ENCODE results near the gene SIMC1. TPM values are rescaled to one million over a fixed set of nuclear protein-coding genes. Genes with fewer than 3 reads are reported as not detected.

SIMC1 gene
- total and polyA plus RNA-seq, 7 donors: 6.8 to 26.0 (median 8.2) TPM

DNA sequence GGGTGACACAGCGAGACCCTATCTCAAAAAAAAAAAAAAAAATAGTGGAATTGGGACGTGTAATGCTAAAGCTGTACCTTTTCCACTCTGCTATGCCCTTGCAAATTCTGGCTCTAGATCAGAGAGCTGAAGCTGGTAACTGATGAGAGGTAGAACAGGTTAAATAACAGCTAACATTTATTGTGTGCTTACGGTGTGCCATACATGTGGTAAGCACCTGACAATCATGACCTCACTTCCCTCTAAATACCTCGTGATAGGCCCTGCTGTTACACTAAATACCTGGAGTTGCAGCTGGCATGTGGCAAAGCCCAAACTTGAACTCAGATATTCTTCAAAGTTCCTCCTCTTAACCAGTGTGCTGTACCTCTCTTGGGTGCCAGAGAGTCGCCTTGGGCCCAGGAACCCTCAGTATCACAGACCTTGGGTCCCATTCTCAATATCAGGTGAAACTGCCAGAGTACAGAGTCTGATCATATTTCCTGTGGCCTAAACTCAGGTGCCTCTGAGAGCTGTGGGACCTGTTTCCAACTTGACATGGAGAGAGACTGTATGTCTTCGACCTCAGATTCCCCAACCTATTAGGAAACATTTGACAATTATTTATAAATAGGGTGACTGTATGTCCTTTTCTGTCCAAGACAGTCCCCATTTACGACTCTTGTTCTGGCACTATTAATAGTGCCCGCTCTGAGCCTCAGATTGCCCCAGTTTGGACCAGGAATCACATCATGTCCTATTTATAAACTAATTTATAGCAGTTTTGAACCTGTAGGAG lies 131.9 kb downstream of the SIMC1 start:
- DNase-seq: no peak
- TF ChIP-seq, protein P1, sequence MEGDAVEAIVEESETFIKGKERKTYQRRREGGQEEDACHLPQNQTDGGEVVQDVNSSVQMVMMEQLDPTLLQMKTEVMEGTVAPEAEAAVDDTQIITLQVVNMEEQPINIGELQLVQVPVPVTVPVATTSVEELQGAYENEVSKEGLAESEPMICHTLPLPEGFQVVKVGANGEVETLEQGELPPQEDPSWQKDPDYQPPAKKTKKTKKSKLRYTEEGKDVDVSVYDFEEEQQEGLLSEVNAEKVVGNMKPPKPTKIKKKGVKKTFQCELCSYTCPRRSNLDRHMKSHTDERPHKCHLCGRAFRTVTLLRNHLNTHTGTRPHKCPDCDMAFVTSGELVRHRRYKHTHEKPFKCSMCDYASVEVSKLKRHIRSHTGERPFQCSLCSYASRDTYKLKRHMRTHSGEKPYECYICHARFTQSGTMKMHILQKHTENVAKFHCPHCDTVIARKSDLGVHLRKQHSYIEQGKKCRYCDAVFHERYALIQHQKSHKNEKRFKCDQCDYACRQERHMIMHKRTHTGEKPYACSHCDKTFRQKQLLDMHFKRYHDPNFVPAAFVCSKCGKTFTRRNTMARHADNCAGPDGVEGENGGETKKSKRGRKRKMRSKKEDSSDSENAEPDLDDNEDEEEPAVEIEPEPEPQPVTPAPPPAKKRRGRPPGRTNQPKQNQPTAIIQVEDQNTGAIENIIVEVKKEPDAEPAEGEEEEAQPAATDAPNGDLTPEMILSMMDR (IDR thresholded peaks at IDR 0.05): no peak
- TF ChIP-seq POLR2A (IDR thresholded peaks at IDR 0.05) (no peak), EP300 (IDR thresholded peaks at IDR 0.05) (no peak), POLR2AphosphoS5 (IDR thresholded peaks at IDR 0.05) (no peak)
- intact Hi-C loops (cut with DNase I): no loop called here
- Histone ChIP-seq H3K27me3 (no peaks in the 10 kb centered on the region), H3K9me3 (no peaks in the 10 kb centered on the region), H3K4me3 (no peak overlapping the region), H3K4me1 (peaks cover 0 to 21% (median 18%) of the 10 kb centered on the region in 4 donors), H3K27ac (no peak overlapping the region), H3K36me3 (peaks cover 0 to 52% (median 10%) of the 10 kb centered on the region in 4 donors)
- 73 to 88% methylated on average over 8 of the region's 8 CpGs for WGBS, 2 donors

DNA sequence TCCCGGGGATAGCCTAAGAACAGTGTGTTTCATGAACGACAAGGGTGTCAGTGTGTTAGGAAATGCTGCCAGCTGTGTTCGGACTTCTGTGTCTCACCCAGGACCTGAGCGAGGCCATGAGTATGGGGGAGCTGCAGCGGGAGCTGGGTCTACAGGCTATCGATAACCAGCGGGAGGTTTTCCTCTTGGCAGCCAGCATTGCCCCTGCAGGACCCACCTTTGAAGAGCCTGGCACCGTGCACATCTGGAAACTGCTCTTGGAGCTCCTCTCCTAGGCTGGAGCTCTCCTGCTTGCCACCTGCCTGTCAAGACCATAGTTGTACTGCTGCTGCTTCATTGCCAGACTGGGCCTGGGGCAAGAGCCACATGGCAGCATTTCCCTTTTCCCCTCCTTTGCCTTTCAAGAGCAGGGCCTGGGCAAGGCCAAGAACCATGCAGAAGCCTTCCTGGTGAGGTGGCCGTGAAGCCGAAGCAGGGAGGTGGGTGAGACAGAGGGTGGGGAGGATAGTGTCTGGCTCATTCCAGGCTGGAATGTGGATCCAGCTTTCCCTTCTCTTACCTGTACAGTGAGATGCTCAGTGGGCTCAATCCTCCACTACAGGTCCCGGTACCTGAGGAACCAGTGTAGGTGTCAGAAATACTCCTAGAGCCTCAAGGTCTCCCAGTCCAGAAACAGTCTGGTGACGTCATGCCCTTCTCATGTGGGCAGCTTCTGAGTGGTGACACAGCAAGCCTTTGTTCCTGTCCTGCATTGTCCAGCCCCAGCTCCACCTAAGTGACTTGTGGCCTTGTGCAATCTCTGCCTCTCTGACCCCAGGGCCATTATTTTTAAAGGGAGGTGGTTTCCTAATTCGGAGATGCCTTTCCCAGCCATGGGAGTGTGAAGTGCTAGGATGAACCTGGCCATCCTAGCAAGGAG lies 133.7 kb downstream of the SIMC1 start:
- H3K9me3 ChIP-seq: no peaks in the 10 kb centered on the region
- DNase-seq: peak; percentile 46
- intact Hi-C loops (cut with DNase I): no loop called here
- TF ChIP-seq POLR2AphosphoS5 (IDR thresholded peaks at IDR 0.05) (no peak), POLR2A (IDR thresholded peaks at IDR 0.05) (no peak), EP300 (IDR thresholded peaks at IDR 0.05) (no peak)
- TF ChIP-seq, protein P1 (IDR thresholded peaks at IDR 0.05): no peak
- peaks cover 0 to 52% (median 10%) of the 10 kb centered on the region in 4 donors for H3K36me3 ChIP-seq
- H3K4me1 ChIP-seq: peaks cover 0 to 14% (median 11%) of the 10 kb centered on the region in 4 donors
- no peaks in the 10 kb centered on the region for H3K27me3 ChIP-seq
- no peak overlapping the region for H3K4me3 ChIP-seq
- WGBS, 2 donors: 95 to 96% methylated on average over 13 of the region's 13 CpGs
- H3K27ac ChIP-seq: no peak overlapping the region

DNA sequence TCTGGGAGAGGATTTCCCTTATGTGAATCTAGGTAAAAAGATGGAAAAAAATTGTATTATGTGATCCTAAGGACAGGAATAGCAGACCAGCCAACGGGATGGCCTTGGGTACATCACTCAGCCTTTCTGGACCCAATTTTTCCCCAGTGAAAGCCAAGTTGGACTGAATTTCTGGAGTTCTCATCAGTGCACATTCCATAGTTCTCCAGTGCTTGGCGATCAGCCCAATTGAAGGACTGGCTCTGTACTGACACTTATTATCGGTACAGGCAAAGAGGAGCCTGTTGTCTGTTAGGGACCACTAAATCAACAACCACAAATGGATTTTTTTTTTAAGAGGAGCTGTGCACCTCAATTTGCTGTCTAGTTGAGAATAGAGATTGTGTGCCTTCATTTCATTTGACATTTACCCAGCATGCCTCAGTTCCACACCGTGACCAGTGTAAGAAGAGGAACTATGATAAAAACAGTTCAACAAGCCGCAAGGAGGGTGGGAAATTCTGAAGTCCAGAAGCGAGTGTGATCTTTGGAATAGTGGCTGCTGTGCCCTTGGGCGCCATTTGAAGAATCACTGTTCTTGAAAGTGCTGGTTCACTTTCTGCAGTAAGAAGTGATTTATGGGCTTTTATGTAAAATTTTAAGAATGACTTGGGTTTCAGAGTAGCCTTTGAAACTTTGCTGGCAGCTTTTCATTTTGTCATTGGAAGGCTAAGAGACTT lies 135.0 kb downstream of the SIMC1 start:
- TF ChIP-seq POLR2A (IDR thresholded peaks at IDR 0.05) (no peak), POLR2AphosphoS5 (IDR thresholded peaks at IDR 0.05) (no peak), EP300 (IDR thresholded peaks at IDR 0.05) (no peak)
- TF ChIP-seq, protein P1 (IDR thresholded peaks at IDR 0.05): no peak
- Histone ChIP-seq H3K36me3 (peaks cover 0 to 40% (median 10%) of the 10 kb centered on the region in 4 donors), H3K27me3 (no peaks in the 10 kb centered on the region), H3K4me1 (peaks cover 0 to 13% (median 11%) of the 10 kb centered on the region in 4 donors), H3K9me3 (no peaks in the 10 kb centered on the region), H3K27ac (peak overlapping the region in 2 of 4 donors; percentile 18 to 19), H3K4me3 (no peak overlapping the region)
- WGBS, 2 donors: 75 to 89% methylated on average over 7 of the region's 7 CpGs
- DNase-seq: peak; percentile 70
- intact Hi-C loops (cut with DNase I): no loop called here

DNA sequence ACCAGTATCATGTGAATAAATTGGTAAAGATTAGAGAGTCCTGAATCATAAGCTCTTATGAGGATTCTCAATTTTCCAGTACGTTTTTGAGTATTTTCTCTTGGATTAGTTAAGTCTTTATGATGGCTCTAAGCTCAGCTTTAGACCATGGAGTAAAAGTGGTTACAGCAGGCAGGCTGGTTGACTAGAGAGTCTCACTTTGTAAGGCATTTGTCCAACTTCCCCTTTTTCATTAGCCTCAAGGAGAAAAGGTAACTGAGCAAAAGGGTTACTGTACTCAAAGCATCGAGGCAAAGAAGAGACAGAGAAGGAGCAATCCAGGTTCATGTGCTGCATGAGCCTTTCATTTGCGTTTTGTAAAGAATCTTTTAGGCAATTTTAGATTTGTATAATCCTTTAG lies 141.7 kb downstream of the SIMC1 start:
- Histone ChIP-seq H3K4me1 (peaks cover 0 to 21% (median 15%) of the 10 kb centered on the region in 4 donors), H3K4me3 (no peak overlapping the region), H3K27ac (no peak overlapping the region), H3K27me3 (no peaks in the 10 kb centered on the region), H3K9me3 (no peaks in the 10 kb centered on the region), H3K36me3 (peaks cover 5 to 30% (median 16%) of the 10 kb centered on the region in 4 donors)
- TF ChIP-seq POLR2A (IDR thresholded peaks at IDR 0.05) (no peak), POLR2AphosphoS5 (IDR thresholded peaks at IDR 0.05) (no peak), EP300 (IDR thresholded peaks at IDR 0.05) (no peak)
- TF ChIP-seq, protein P1 (IDR thresholded peaks at IDR 0.05): no peak
- intact Hi-C loops (cut with DNase I): loop anchor here (10.0 kb wide), 2 partner anchors 155 to 265 kb away; partner anchors contain the start of genes RNF44 and TSPAN17
- DNase-seq: no peak
- WGBS, 2 donors: 79 to 89% methylated on average over 3 of the region's 3 CpGs
